Natural killer cell treated with Interleukin-12 subunit alpha and Interleukin-12 subunit beta and Interleukin-15 and Interleukin-18, amount 100 ng/mL, for 72 hours (primary cell): ENCODE measurements around the gene LILRA5. TPM values are rescaled to one million over a fixed set of nuclear protein-coding genes. Genes with fewer than 3 reads are reported as not detected.
A peak's percentile ranks its signal among the peaks of the same experiment; 100 is the strongest.
"Not testable (repeated sequence)": the region's sequence is repeated elsewhere in the genome, so short reads cannot be mapped to it uniquely, and the experiment has no call there.

Experiments used
- ATAC-seq, 2 donors: fragments of 150-1000 bp; cut with Tn5 transposase in 1 of 2; sonication (Bioruptor Pico), chemical (Tn5 transposase) in 1 of 2; 2 replicates each; pipeline ENCODE4 v1.10.0; 2021
- DNase-seq: peaks from one replicate; pipeline ENCODE4 v3.0.0; 2022; ENCODE audit warnings: low spot score
- H3K27ac Mint-ChIP-seq, 2 donors: 1 replicate in 1 of 2; 2 replicates in 1 of 2; pipeline ENCODE4 v1.8.0; 2022; ENCODE audit warnings: mixed read lengths in 2 of 2, mild to moderate bottlenecking in 1 of 2, moderate library complexity in 1 of 2
- H3K27me3 Mint-ChIP-seq, 2 donors: 1 replicate in 1 of 2; 2 replicates in 1 of 2; pipeline ENCODE4 v1.8.0; 2022; ENCODE audit warnings: mixed read lengths in 2 of 2
- H3K36me3 Mint-ChIP-seq: one replicate; pipeline ENCODE4 v1.8.0; 2022; ENCODE audit warnings: mixed read lengths
- H3K4me1 Mint-ChIP-seq, 2 donors: 1 replicate in 1 of 2; 2 replicates in 1 of 2; pipeline ENCODE4 v1.8.0; 2022; ENCODE audit warnings: low read depth in 2 of 2, mixed read lengths in 2 of 2, mild to moderate bottlenecking in 1 of 2
- H3K4me3 Mint-ChIP-seq: one replicate; pipeline ENCODE4 v1.8.0; 2022; ENCODE audit warnings: mixed read lengths
- H3K9me3 Mint-ChIP-seq: 2 replicates; pipeline ENCODE4 v1.8.0; 2022; ENCODE audit warnings: mixed read lengths
- total RNA-seq, 2 donors: library from RNA; stranded (reverse); gene quantifications; one replicate each; pipeline ENCODE4 v1.2.3, GENCODE V29; 2022

LILRA5 gene
- total RNA-seq, 2 donors from 2014 or later: not detected

DNA sequence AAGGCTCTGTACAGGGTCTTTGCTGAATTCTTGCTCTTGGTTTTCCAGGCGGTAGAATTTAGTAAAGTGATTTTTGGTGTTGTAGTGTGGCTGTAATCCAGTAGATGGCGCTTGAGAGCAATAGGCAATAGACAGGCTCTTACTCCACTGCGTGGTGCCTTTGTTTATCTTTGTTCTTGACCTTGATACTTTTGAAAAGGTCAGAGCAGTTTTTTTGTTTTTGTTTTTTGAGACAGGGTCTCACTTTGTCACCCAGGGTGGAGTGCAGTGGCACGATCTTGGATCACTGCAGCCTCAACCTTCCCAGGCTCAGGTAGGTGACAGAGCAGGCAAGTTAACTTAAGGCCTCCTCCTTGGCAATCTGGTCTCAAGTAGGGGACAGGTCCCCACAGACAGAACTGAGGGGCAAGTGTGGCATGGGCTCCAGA lies 12.2 kb upstream of the LILRA5 start:
- ATAC-seq: peak; percentile 53 to 70
- H3K4me1 Mint-ChIP-seq: peaks cover 0 to 4% of the 10 kb centered on the region in 2 donors
- H3K9me3 Mint-ChIP-seq: no peaks in the 10 kb centered on the region
- H3K4me3 Mint-ChIP-seq: no peak overlapping the region
- H3K27me3 Mint-ChIP-seq: peaks cover 15 to 20% of the 10 kb centered on the region in 2 donors
- peak; percentile 78 for DNase-seq
- no peak overlapping the region for H3K27ac Mint-ChIP-seq
- H3K36me3 Mint-ChIP-seq: no peaks in the 10 kb centered on the region

DNA sequence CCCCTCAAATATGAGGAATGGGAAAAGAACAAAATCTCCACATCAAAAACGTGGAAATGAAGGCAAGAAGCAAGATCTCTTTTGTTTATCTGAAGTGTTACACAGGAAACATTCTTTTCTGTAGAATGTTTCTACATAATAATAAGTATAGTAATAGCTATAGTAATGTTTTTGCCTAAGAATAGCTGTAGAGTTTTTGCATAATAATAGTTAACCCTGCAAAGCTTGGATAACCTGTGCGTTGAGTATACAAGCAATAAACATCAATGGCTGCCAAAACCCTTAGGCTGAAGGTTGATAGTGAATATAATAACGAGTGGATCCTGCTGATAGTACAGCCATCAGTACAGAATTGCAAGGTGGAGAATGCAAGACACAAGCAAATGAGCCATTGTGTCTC lies 11.1 kb upstream of the LILRA5 start:
- DNase-seq (no peak), ATAC-seq (no peak)
- Mint-ChIP-seq H3K27ac (no peak overlapping the region), H3K4me1 (peaks cover 0 to 4% of the 10 kb centered on the region in 2 donors), H3K4me3 (no peak overlapping the region), H3K36me3 (no peaks in the 10 kb centered on the region), H3K27me3 (peaks cover 18 to 24% of the 10 kb centered on the region in 2 donors), H3K9me3 (no peaks in the 10 kb centered on the region)

DNA sequence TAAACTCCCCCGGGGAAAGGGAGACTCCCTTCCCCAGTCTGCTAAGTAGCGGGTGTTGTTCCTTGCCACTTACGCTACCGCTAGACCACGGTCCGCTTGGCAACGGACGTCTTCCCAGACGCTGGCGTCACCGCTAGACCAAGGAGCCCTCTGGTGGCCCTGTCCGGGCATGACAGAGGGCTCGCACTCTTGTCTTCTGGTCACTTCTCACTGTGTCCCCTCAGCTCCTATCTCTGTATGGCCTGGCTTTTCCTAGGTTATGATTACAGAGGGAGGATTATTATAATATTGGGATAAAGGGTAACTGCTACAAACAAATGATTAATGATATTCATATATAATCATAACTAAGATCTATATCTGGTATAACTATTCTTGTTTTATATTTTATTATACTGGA lies 10.0 kb upstream of the LILRA5 start:
- not testable (repeated sequence) for H3K4me1 Mint-ChIP-seq, DNase-seq

DNA sequence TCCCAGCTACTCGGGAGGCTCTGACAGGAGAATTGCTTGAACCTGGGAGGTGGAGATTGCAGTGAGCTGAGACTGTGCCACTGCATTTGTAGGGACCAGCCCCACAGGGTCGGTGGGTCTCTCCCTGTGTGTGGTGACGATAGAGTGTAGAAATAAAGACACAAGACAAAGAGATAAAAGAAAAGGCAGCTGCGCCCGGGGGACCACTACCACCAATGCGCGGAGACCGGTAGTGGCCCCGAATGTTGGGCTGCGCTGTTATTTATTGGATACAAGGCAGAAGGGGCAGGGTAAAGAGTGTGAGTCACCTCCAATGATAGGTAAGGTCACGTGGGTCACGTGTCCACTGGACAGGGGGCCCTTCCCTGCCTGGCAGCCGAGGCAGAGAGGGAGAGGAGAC lies 9.3 kb upstream of the LILRA5 start:
- H3K27me3 Mint-ChIP-seq: peaks cover 22 to 24% of the 10 kb centered on the region in 2 donors
- not testable (repeated sequence) for H3K27ac Mint-ChIP-seq, DNase-seq, H3K9me3 Mint-ChIP-seq, H3K4me1 Mint-ChIP-seq, H3K36me3 Mint-ChIP-seq, ATAC-seq, H3K4me3 Mint-ChIP-seq

More for the DNA sequence above, 10.0 kb upstream of the LILRA5 start:
- not testable (repeated sequence) for H3K27ac Mint-ChIP-seq, H3K9me3 Mint-ChIP-seq, H3K4me3 Mint-ChIP-seq, ATAC-seq, H3K36me3 Mint-ChIP-seq
- H3K27me3 Mint-ChIP-seq: peaks cover 18 to 24% of the 10 kb centered on the region in 2 donors

DNA sequence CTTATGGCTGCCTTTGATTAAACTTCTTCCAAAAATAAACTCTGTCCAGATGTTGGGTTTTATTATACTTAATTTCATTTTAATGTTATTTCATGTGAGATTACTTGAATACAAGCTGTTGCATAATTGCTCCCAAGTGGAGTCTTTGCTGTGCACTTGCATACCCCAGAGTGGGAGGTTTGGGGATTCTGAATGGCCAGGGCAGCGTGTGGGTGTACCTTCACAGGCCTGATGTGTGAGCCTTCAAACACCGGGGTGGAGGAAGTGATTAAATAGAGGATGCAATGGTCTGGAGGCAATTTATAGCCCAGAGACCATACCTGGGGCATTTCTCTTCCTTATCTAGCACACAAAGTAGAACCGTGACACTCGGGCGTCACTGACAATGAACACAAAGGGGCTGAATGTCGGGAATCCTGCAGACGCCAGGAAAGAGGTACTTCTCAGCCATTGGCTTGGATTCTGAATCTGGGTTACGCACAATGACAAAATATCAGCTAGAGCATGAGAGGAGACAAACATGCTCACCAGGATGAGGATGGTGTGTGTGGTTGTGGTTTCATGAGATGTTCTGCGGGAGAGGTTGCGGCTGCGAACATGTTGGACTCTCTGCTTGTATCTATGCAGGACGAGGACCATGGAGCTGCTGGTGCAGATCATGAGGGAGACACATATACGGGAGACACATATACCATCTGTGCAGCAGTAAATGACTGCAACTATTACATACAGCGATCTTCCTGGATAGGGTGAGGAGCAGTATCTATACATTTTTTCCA lies 7.1 kb upstream of the LILRA5 start:
- DNase-seq (no peak), ATAC-seq (no peak)
- Mint-ChIP-seq H3K36me3 (no peaks in the 10 kb centered on the region), H3K27me3 (peaks cover 24% of the 10 kb centered on the region in 2 donors), H3K9me3 (no peaks in the 10 kb centered on the region), H3K4me3 (no peak overlapping the region), H3K4me1 (no peaks in the 10 kb centered on the region), H3K27ac (no peak overlapping the region)

DNA sequence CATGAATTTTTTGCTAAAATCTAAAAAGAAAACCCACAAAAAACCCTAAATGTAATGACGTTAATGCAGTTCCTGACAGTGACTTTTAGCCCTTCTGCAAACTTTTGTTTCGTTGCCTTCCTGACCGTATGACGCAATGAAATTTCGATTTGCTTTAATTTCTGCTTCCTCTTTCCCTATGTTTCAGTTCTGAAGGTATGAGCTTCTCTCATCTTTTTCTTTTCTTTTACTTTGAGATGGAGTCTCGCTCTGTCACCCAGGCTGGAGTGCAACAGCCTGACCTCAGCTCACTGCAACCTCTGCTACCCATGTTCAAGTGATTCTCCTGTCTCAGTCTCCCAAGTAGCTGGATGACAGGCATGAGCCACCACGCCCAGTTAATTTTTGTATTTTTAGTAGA lies 6.1 kb upstream of the LILRA5 start:
- Mint-ChIP-seq H3K9me3 (no peaks in the 10 kb centered on the region), H3K4me3 (no peak overlapping the region), H3K36me3 (no peaks in the 10 kb centered on the region), H3K27ac (no peak overlapping the region), H3K4me1 (no peaks in the 10 kb centered on the region), H3K27me3 (peaks cover 23 to 25% of the 10 kb centered on the region in 2 donors)
- DNase-seq (no peak), ATAC-seq (no peak)

DNA sequence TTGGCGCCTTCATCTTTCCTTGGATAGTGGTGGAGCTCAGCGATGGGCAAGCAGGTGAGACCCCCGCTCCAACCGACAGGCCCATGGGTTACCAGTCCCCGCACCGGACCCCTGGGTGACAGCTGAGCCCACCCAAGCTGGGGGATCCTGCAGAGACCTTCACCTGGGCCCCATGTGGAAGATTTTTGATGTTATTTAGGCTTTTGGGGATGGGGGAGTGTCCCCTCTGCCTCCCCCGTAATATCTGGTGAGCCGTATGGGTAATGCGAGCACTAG lies 4.9 kb upstream of the LILRA5 start:
- DNase-seq (no peak), ATAC-seq (no peak)
- no peaks in the 10 kb centered on the region for H3K36me3 Mint-ChIP-seq
- H3K27ac Mint-ChIP-seq: no peak overlapping the region
- no peak overlapping the region for H3K4me3 Mint-ChIP-seq
- peaks cover 28 to 31% of the 10 kb centered on the region in 2 donors for H3K27me3 Mint-ChIP-seq
- H3K4me1 Mint-ChIP-seq: no peaks in the 10 kb centered on the region
- H3K9me3 Mint-ChIP-seq: no peaks in the 10 kb centered on the region

DNA sequence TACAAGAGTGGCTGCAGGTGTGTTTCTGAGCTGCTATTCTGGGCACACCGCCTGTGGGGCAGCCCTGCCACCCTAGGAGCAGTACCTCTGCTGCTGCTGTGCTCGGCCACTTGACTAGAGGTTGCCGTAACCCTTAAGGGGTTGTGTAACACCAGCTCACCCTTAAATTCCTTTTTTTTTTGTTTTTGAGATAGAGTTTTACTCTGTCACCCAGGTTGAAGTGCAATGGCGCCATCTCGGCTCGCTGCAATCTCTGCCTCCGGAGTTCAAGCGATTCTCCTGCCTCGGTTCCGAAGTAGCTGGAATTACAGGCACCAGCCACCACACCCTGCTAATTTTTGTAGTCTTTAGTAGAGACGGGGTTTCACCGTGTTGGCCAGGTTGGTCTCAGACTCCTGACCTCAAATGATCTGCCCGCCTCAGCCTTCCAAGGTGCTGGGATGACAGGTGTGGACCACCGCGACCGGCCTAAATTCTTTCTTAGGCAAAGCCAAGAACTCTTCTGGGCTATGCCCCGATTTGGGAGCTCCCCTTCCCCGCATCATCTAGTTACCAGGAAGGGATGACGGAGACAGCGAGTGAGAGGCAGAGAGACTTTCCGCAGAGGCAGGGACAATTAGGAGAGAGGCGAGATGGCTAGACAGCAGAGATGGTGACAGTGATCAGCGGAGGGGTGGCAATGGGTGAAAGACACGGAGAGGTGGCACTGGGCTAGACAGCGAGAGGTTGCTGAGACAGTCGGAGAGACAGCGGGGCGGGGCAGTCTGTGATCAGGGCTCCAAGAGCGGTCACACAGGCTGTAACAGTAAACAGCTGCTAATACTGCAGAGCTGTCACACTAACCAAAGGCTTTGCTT lies 4.4 kb upstream of the LILRA5 start:
- Mint-ChIP-seq H3K4me3 (no peak overlapping the region), H3K36me3 (no peaks in the 10 kb centered on the region), H3K4me1 (no peaks in the 10 kb centered on the region), H3K9me3 (no peaks in the 10 kb centered on the region), H3K27ac (no peak overlapping the region), H3K27me3 (peaks cover 28 to 34% of the 10 kb centered on the region in 2 donors)
- peak in 1 of 2 donors; percentile 51 for ATAC-seq
- DNase-seq: no peak

DNA sequence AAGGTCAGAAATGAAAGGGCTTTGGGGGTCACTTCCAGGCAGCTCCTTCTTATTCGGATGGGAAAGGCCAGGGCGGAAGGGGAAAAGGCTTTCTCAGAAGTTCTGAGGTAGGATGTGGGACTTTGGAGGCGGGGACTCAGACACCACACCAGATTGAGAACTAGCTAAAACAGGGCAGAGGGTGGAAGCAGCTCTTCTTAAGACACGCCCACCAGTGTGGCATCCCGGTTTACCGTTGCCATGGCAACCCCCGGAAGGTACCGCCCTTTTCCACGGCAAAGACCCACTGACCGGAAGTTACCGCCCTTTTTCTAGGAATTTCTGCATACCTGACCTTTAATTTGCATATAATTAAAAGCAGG lies 3.8 kb upstream of the LILRA5 start:
- Mint-ChIP-seq H3K27ac (no peak overlapping the region), H3K4me1 (no peaks in the 10 kb centered on the region), H3K27me3 (peaks cover 23 to 34% of the 10 kb centered on the region in 2 donors), H3K9me3 (no peaks in the 10 kb centered on the region), H3K4me3 (no peak overlapping the region), H3K36me3 (no peaks in the 10 kb centered on the region)
- ATAC-seq (no peak), DNase-seq (no peak)

DNA sequence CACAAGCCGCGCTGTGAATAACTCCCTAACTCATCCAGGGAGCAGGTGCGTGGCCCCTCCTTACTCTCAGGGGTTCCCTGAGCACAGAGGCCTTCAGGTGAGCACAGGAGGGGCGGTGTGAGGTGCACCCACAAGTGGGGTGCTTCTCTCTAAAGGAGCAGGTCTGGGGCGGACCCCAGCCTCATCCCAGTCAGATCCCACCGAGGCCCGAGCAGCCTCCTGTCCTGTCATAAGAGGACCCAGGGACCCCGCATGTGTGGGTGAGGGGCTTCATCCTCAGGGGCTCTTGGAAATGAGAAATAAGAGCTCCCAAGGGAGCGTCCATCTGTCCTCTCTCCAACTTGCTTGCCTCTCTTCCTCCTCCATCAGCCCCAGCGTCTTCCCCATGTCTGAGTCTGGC lies 3.0 kb upstream of the LILRA5 start:
- Mint-ChIP-seq H3K27ac (no peak overlapping the region), H3K36me3 (no peaks in the 10 kb centered on the region), H3K4me3 (no peak overlapping the region), H3K9me3 (no peaks in the 10 kb centered on the region), H3K27me3 (peaks cover 21 to 34% of the 10 kb centered on the region in 2 donors), H3K4me1 (no peaks in the 10 kb centered on the region)
- DNase-seq (no peak), ATAC-seq (no peak)

DNA sequence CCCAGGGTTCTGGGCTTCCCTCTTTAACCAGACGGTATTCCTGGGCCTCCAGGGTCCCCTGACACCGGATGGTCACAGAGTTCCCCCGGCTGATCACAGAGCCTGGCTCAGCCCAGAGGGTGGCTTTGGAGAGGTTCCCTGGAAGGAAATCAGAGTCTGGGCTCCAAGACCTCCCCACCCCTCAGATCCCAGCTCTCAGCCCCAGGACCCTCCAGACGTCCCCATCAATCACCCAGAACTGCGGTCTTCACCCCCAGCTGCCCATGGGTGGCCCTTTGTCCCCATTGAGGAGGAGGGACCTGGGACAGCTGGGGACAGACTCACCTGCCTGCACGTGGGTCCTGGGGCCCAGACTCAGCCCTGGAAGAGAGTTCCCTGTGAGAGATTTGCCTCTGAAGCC lies 955 bp downstream of the LILRA5 start:
- H3K27ac Mint-ChIP-seq: no peak overlapping the region
- peaks cover 19 to 27% of the 10 kb centered on the region in 2 donors for H3K27me3 Mint-ChIP-seq
- no peaks in the 10 kb centered on the region for H3K36me3 Mint-ChIP-seq
- ATAC-seq (no peak), DNase-seq (no peak)
- no peak overlapping the region for H3K4me3 Mint-ChIP-seq
- no peaks in the 10 kb centered on the region for H3K9me3 Mint-ChIP-seq
- no peaks in the 10 kb centered on the region for H3K4me1 Mint-ChIP-seq

DNA sequence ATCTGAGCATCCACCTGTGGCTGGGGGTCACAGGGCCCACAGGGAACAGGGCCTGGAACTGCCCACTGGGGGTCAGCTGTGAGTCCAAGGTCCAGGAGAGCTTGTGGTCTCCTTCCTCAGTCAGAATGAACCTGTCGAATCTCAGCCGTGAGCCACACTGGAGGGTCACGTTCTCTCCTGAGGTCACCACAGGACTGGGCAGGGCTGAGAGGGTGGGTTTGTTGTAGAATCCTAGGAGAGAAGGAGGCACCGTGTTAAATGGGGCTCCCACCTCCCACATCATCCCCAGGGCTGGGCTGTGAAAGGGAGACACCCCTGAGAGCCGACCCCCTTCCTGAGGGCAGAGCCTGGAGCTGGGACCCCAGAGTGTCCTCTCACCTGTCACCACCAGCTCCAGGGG lies 1.5 kb downstream of the LILRA5 start:
- no peaks in the 10 kb centered on the region for H3K36me3 Mint-ChIP-seq
- no peaks in the 10 kb centered on the region for H3K9me3 Mint-ChIP-seq
- H3K4me1 Mint-ChIP-seq: no peaks in the 10 kb centered on the region
- DNase-seq (no peak), ATAC-seq (no peak)
- peaks cover 24 to 29% of the 10 kb centered on the region in 2 donors for H3K27me3 Mint-ChIP-seq
- no peak overlapping the region for H3K4me3 Mint-ChIP-seq
- no peak overlapping the region for H3K27ac Mint-ChIP-seq

DNA sequence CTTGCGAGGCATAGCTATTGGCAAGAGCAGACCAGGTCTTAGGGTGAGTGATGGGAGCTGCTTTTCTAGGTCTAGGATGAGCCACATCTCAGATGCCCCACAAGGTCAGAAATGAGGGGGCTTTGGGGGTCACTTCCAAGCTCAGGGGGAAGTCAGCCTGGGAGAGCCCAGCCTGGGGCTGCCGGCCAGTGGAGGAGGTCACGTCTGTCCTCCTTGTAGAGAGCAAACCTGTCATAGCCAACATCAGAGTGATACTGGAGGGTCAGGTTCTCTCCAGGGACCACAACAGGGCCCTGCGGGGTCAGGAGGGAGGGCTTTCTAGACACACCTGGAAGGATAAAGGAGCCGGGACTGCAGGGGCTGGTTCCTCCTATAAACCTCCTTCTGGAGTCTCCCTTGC lies 2.4 kb downstream of the LILRA5 start:
- ATAC-seq (peak in 1 of 2 donors; percentile 28), DNase-seq (no peak)
- Mint-ChIP-seq H3K9me3 (no peaks in the 10 kb centered on the region), H3K27me3 (peaks cover 25% of the 10 kb centered on the region in 2 donors), H3K27ac (no peak overlapping the region), H3K4me1 (no peaks in the 10 kb centered on the region), H3K36me3 (no peaks in the 10 kb centered on the region), H3K4me3 (no peak overlapping the region)

DNA sequence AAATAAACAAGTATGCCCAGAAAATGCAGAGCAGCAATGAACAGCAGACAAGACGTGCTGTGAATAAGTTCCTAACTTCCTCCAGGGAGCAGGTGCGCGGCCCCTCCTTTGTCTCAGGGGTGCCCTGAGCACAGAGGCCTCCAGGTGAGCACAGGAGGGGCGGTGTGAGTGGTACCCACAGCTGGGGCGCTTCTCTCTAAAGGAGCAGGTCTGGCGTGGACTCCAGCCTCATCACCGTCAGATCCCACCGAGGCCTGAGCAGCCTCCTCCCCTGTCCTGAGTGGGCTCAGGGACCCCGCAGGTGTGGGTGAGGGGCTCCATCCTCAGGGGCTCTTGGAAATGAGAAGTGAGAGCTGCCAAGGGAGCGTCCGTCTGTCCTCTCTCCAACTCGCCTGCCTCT lies 3.2 kb downstream of the LILRA5 start:
- DNase-seq (no peak), ATAC-seq (no peak)
- no peak overlapping the region for H3K27ac Mint-ChIP-seq
- H3K4me3 Mint-ChIP-seq: no peak overlapping the region
- H3K9me3 Mint-ChIP-seq: peaks cover 3% of the 10 kb centered on the region
- peaks cover 28 to 30% of the 10 kb centered on the region in 2 donors for H3K27me3 Mint-ChIP-seq
- H3K4me1 Mint-ChIP-seq: peaks cover 3 to 4% of the 10 kb centered on the region in 2 donors
- H3K36me3 Mint-ChIP-seq: no peaks in the 10 kb centered on the region
